ENCODE data around the gene CCDC89.

CCDC89 gene

DNA sequence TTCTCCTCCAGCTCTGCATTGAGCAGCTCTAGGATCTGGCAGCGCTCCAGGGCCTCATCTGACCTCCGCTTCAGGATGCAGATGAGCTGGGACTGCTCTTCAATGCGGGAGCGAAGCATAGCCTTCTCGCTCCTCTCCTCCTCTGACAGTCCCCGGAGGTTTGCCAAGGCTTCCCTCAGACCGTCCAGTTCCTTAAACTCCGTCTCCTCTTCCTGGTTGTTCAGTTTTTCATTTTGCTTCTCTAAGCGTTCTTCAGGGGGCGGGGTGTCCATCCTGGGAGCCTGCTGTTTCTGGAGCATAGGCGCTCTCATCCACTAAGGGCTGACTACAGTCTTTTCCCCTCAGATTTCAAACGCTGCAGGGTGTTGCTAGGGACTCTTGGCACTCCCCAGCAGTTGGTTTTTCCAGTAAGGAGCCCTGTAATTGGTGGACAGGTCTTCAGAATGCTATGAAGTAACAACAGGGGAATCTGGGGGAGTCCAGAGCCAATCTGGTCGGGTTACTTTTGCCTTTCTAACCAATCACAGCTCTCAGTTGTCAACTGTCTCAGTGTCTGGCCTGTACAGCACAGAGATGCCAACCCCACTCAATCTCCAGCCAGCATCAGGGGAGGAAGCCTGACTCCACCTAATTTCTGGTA, at the start of gene CCDC89:
Gene CCDC89 (minus strand): TSS at position 376 of the 640 bp plus-strand sequence. CDS start 65 bp downstream, at position 311.
- Histone ChIP-seq H3K9ac (ENCODE audit: low read length) (peak within 1 kb of the TSS; percentile 76), H3K9me3 (ENCODE audit: control insufficient read depth, low read length) (no peaks in the 10 kb centered on the region), H3K36me3 (ENCODE audit: control insufficient read depth, insufficient read depth, low read length, severe bottlenecking) (no peaks in the 10 kb centered on the region), H3K4me3 (ENCODE audit: low read length) (peak within 1 kb of the TSS; percentile 85), H3K4me1 (ENCODE audit: control insufficient read depth, insufficient read depth, low read length) (peaks cover 18% of the 10 kb centered on the region), H3K27me3 (replicated peaks; ENCODE audit: control insufficient read depth, insufficient read depth, low read length) (no peaks in the 10 kb centered on the region)
- DNase-seq (ENCODE audit: low read depth): no peak

DNA sequence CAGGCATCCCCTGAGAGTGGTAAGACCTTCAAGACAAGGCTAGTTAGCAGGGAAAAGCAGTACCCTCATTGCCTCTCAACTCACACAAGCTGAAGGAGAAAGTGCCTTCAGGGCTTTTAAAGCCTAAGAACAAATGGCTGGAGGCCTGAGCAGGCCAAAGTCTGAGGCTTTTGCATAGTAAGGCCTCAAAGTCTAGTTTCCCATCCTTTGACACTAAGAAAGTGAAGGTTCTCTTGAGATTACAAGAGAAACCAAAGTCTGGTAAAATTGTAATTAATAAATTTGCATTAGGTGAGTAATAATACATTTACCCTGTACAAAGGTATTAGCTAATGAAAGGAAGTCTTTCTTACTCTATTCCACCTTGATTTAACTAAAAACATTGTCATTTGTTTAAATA, 47.0 kb upstream of the CCDC89 start:
- Histone ChIP-seq H3K9ac (ENCODE audit: low read length) (no peak overlapping the region), H3K27me3 (replicated peaks; ENCODE audit: control insufficient read depth, insufficient read depth, low read length) (no peaks in the 10 kb centered on the region), H3K36me3 (ENCODE audit: control insufficient read depth, insufficient read depth, low read length, severe bottlenecking) (no peaks in the 10 kb centered on the region), H3K4me3 (ENCODE audit: low read length) (no peak overlapping the region), H3K9me3 (ENCODE audit: control insufficient read depth, low read length) (no peaks in the 10 kb centered on the region), H3K4me1 (ENCODE audit: control insufficient read depth, insufficient read depth, low read length) (no peaks in the 10 kb centered on the region)
- no peak for DNase-seq (ENCODE audit: low read depth)

DNA sequence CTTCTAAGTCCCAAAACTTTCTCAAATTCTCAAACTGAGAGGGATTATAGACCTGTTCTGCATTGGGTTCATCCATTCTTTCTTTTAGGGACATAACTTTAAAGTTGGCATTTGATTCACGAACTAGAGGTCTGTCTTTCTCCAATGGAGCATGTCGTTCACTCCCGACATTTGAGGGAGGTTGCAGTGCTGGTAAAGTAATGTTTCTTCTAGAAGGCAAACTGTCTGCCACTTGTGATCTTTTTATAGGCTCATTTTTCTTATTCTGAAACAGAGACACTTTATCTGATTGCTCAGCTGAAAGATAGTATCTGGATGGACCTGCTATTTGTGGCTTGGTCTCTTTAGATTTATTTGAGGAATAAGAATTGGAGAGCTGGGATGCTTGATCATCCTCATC, 40.4 kb upstream of the CCDC89 start:
- Histone ChIP-seq H3K36me3 (ENCODE audit: control insufficient read depth, insufficient read depth, low read length, severe bottlenecking) (no peaks in the 10 kb centered on the region), H3K4me3 (ENCODE audit: low read length) (no peak overlapping the region), H3K4me1 (ENCODE audit: control insufficient read depth, insufficient read depth, low read length) (peaks cover 12% of the 10 kb centered on the region), H3K9me3 (ENCODE audit: control insufficient read depth, low read length) (no peaks in the 10 kb centered on the region), H3K9ac (ENCODE audit: low read length) (no peak overlapping the region), H3K27me3 (replicated peaks; ENCODE audit: control insufficient read depth, insufficient read depth, low read length) (no peaks in the 10 kb centered on the region)
- no peak for DNase-seq (ENCODE audit: low read depth)

DNA sequence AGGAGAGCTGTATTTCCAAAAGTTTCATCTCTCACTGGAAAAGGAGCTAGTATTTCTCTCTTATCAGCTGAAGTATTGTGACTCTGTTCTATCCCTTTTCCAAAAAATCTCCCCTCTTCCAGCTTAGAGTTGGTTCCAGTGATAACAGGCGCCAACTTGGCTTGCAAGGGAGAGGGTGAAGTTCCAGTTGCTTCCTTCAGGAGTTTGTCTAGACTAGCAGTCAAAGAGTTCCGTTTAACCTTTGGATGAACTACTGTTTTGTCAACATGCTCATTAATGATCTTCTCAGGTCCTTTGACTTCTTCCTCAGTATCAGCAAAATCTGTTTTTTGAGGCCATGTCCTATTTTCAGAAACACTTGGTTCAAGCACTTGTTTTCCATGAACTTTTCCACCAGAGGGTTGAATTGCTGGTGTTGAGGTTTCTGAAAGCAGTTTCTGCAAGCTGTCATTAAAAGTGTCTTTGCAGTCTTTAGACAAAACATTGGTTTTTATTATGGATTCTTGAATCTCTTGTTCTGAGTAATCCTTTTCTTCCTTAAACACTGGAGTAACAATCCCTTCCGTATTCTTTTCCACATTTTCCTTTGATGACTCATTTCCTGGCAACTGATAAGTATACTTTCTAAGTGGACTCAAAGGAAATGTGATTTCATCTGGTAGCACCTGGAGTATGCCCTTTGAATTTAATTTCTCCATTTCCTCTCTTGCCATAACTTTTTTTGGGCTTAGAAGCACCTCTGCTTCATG, 39.7 kb upstream of the CCDC89 start:
- DNase-seq (ENCODE audit: low read depth): peak; percentile 68

DNA sequence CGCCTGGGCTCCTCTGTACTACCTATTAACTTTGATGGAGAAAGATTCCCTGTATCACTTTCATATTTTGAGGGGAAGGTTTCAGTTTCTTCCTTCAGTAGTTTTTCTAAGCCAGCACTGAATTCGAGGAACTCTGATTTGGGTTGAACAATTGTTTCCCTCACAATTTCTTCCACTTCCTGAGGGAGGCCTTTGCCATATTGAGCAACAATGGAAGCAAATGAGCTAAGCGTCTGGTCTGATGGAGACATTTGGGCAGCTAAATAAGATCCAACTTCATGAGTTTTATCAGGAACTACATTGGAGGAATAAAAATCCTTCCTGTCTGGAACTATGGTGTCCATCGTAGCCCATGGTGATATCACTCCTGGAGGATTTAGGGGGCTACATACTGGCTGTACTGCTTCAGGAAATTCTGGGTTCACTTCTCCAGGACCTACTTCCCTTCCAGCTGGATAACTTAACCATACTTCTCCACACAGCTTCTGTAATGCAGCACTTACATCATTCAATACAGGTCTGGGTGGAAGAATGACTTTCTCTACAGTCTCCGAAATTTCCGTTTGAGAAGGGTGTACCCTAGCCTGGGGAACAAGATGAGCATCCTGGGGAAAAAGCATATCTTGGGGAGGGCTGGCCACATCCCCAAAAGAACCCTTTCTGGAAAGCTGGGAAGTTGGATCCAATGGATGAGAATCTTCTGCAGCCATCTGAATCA, 38.9 kb upstream of the CCDC89 start:
- DNase-seq (ENCODE audit: low read depth): no peak
- Histone ChIP-seq H3K9ac (ENCODE audit: low read length) (no peak overlapping the region), H3K27me3 (replicated peaks; ENCODE audit: control insufficient read depth, insufficient read depth, low read length) (no peaks in the 10 kb centered on the region), H3K36me3 (ENCODE audit: control insufficient read depth, insufficient read depth, low read length, severe bottlenecking) (no peaks in the 10 kb centered on the region), H3K4me3 (ENCODE audit: low read length) (no peak overlapping the region), H3K9me3 (ENCODE audit: control insufficient read depth, low read length) (no peaks in the 10 kb centered on the region), H3K4me1 (ENCODE audit: control insufficient read depth, insufficient read depth, low read length) (peaks cover 12% of the 10 kb centered on the region)

More for the DNA sequence above, 39.7 kb upstream of the CCDC89 start:
- no peak overlapping the region for H3K9ac ChIP-seq (ENCODE audit: low read length)
- H3K4me1 ChIP-seq (ENCODE audit: control insufficient read depth, insufficient read depth, low read length): peaks cover 12% of the 10 kb centered on the region
- H3K9me3 ChIP-seq (ENCODE audit: control insufficient read depth, low read length): no peaks in the 10 kb centered on the region
- no peaks in the 10 kb centered on the region for H3K27me3 ChIP-seq (replicated peaks; ENCODE audit: control insufficient read depth, insufficient read depth, low read length)
- no peak overlapping the region for H3K4me3 ChIP-seq (ENCODE audit: low read length)
- H3K36me3 ChIP-seq (ENCODE audit: control insufficient read depth, insufficient read depth, low read length, severe bottlenecking): no peaks in the 10 kb centered on the region

DNA sequence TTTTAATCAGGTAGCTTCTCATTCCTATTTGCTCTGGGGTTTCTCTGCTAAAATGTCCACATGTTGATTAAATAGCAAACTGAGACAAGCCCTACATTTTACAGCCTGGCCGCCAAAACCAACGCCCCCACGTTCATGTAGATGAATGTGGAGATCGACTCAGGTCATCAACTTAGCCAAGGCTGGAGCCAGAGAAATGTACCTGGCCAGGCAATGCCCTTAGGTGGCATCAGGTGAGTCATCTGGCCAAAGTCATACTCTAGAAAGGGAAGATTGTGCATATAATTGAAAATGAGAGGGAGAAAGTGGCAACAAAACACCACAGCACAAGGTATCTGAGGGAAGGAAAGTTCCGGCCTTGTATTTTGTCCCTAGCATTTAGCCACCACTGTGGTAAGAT, 37.1 kb upstream of the CCDC89 start:
- peaks cover 26% of the 10 kb centered on the region for H3K4me1 ChIP-seq (ENCODE audit: control insufficient read depth, insufficient read depth, low read length)
- no peaks in the 10 kb centered on the region for H3K9me3 ChIP-seq (ENCODE audit: control insufficient read depth, low read length)
- H3K27me3 ChIP-seq (replicated peaks; ENCODE audit: control insufficient read depth, insufficient read depth, low read length): no peaks in the 10 kb centered on the region
- no peak for DNase-seq (ENCODE audit: low read depth)
- no peak overlapping the region for H3K9ac ChIP-seq (ENCODE audit: low read length)
- no peak overlapping the region for H3K4me3 ChIP-seq (ENCODE audit: low read length)
- no peaks in the 10 kb centered on the region for H3K36me3 ChIP-seq (ENCODE audit: control insufficient read depth, insufficient read depth, low read length, severe bottlenecking)

DNA sequence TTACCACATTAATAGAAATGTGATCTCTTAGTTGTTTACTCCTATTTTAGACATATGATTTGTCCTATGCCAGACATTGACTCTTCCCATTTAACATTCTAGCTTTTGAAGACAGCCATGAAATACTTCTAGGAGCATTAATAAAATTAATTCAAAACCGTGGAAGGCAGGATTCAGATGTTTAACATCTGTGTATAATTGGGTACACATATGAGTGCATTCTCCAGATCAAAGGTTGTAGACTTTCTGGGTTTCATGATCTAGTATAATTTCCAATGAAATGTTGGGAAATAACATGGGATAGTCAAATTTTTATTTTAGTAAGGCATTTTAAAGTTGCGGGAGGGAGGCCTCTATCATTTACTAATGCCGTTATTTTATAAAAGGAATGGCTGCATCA, 35.2 kb upstream of the CCDC89 start:
- no peaks in the 10 kb centered on the region for H3K9me3 ChIP-seq (ENCODE audit: control insufficient read depth, low read length)
- H3K9ac ChIP-seq (ENCODE audit: low read length): no peak overlapping the region
- no peak for DNase-seq (ENCODE audit: low read depth)
- no peak overlapping the region for H3K4me3 ChIP-seq (ENCODE audit: low read length)
- no peaks in the 10 kb centered on the region for H3K27me3 ChIP-seq (replicated peaks; ENCODE audit: control insufficient read depth, insufficient read depth, low read length)
- peaks cover 25% of the 10 kb centered on the region for H3K4me1 ChIP-seq (ENCODE audit: control insufficient read depth, insufficient read depth, low read length)
- no peaks in the 10 kb centered on the region for H3K36me3 ChIP-seq (ENCODE audit: control insufficient read depth, insufficient read depth, low read length, severe bottlenecking)

DNA sequence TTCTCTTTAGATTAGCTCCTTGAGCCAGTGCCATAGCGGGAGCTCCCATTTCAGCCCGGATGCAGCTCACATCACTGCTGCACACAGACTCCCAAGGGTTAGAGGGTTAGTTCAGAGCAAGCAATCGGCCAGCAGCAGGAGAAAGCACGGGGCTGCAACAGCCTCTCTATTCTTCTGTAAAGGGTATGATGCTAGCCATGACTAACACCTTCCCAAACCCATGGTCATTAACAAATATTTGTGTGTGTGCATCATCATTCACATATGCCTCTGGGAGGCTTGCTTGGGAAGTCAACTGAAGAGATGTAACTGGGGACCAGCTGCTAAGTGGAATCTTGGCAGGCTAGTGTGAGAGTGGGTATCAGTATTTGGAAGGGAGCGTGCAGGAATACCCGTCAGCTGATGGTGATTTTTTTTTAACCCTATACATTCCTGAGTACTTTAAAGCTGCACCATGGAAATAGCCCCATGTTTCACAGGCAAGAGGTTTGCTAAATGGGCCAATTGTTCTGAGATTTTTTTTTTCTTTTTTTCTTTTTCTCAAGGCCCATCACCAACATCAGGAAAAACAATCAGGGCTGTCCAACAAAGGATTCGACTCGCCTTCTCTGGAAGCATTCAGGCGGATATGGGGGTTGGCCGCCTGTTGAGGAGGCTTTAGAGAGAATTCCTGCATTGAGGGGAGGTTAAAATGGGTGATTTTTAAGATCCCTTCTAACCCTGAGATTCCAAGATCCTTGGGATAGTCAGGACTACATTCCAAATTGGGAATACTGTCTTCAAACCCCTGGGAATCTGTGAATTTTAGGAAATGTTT, 33.2 kb upstream of the CCDC89 start:
- peak; percentile 91 for DNase-seq (ENCODE audit: low read depth)
- Histone ChIP-seq H3K4me3 (ENCODE audit: low read length) (peak overlapping the region; percentile 75), H3K9me3 (ENCODE audit: control insufficient read depth, low read length) (no peaks in the 10 kb centered on the region), H3K4me1 (ENCODE audit: control insufficient read depth, insufficient read depth, low read length) (peaks cover 20% of the 10 kb centered on the region), H3K9ac (ENCODE audit: low read length) (peak overlapping the region; percentile 63), H3K27me3 (replicated peaks; ENCODE audit: control insufficient read depth, insufficient read depth, low read length) (no peaks in the 10 kb centered on the region), H3K36me3 (ENCODE audit: control insufficient read depth, insufficient read depth, low read length, severe bottlenecking) (no peaks in the 10 kb centered on the region)

DNA sequence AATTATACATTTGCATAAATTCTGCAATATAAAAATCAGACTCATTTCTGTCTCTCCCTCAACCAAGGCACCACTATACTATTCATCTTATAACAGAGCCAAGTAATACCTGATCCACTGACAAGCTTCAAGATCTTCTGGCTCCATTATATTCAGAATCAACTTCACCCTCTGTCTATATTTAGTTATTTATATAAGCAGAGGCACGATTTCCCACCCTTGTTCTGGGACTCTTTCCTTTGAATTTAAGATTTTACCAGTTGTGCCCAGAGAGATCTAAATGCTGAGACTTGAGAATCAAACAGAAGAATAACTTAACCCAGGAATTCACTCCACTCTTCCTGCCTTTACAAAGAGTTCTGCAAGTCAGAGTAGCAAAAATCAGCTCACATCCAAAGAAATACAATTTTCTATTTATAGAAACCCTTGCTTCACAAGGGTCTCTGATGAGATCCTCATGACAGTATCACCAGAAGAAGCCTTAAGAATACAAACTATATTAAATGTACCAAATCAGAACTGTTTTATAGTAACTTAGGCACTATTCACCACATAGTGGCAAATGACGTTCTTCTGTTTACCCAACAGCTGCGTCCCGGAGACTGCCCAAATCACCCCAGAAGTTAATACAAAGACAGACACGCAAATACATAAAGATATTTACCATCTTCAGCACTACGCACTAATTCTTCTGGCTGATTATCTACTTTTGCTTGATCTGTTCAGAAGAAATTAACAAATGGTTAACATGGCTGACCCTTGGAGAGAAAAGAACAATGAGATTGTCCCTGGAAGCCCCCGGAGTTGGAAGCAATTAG, 32.3 kb upstream of the CCDC89 start:
- Histone ChIP-seq H3K27me3 (replicated peaks; ENCODE audit: control insufficient read depth, insufficient read depth, low read length) (no peaks in the 10 kb centered on the region), H3K9me3 (ENCODE audit: control insufficient read depth, low read length) (no peaks in the 10 kb centered on the region), H3K4me1 (ENCODE audit: control insufficient read depth, insufficient read depth, low read length) (peaks cover 20% of the 10 kb centered on the region), H3K36me3 (ENCODE audit: control insufficient read depth, insufficient read depth, low read length, severe bottlenecking) (no peaks in the 10 kb centered on the region), H3K9ac (ENCODE audit: low read length) (peak overlapping the region; percentile 63), H3K4me3 (ENCODE audit: low read length) (peak overlapping the region; percentile 75)
- no peak for DNase-seq (ENCODE audit: low read depth)

DNA sequence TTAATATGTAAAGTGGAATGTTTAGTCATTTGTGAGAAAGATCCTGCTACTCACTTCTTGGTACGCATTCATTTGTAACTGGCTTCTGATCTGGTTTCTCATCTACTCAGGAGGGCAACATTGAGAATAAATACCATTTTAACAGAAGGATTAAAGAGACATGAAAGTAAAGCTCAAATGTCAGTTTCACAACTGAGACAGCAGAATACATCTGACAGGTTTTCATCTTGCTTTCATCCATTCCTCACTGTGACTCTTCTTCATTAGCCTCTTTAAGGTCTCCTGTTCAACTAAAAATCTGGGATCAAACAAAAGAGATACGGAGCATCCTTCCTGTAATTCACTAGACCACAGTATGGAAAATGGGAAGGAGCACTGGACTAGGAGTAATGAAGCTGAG, 31.4 kb upstream of the CCDC89 start:
- H3K4me3 ChIP-seq (ENCODE audit: low read length): no peak overlapping the region
- H3K27me3 ChIP-seq (replicated peaks; ENCODE audit: control insufficient read depth, insufficient read depth, low read length): no peaks in the 10 kb centered on the region
- no peak for DNase-seq (ENCODE audit: low read depth)
- H3K9me3 ChIP-seq (ENCODE audit: control insufficient read depth, low read length): no peaks in the 10 kb centered on the region
- no peaks in the 10 kb centered on the region for H3K36me3 ChIP-seq (ENCODE audit: control insufficient read depth, insufficient read depth, low read length, severe bottlenecking)
- H3K4me1 ChIP-seq (ENCODE audit: control insufficient read depth, insufficient read depth, low read length): peaks cover 15% of the 10 kb centered on the region
- H3K9ac ChIP-seq (ENCODE audit: low read length): no peak overlapping the region
